ENCODE measurements around the gene TCP10L.
"Not testable (repeated sequence)": the region's sequence is repeated elsewhere in the genome, so short reads cannot be mapped to it uniquely, and the experiment has no call there.

TCP10L gene

GRCh38 chr21:32570456-32570855 lies 14.9 kb downstream of the TCP10L start:
- H3K27ac Mint-ChIP-seq = peak overlapping the region in 1 of 2 donors; percentile 63
- H3K4me1 Mint-ChIP-seq = peaks cover 19% of the 10 kb centered on the region
- peaks cover 0 to 3% of the 10 kb centered on the region in 2 donors for H3K9me3 Mint-ChIP-seq
- peak overlapping the region; percentile 85 to 97 for H3K4me3 Mint-ChIP-seq
- H3K27me3 Mint-ChIP-seq = no peaks in the 10 kb centered on the region
- ATAC-seq = no peak
- no peak for DNase-seq

- Mint-ChIP-seq H3K9me3 (peaks cover 0 to 12% of the 10 kb centered on the region in 2 donors), H3K27me3 (no peaks in the 10 kb centered on the region), H3K4me1 (peaks cover 19% of the 10 kb centered on the region), H3K27ac (peak overlapping the region; percentile 68 to 91), H3K4me3 (peak overlapping the region; percentile 85 to 97)
- DNase-seq = peak; percentile 74 to 84
- peak; percentile 97 for ATAC-seq
Observed at GRCh38 chr21:32569261-32570230, 15.8 kb downstream of the TCP10L start.

- H3K4me1 Mint-ChIP-seq = peaks cover 22% of the 10 kb centered on the region
- no peak for DNase-seq
- H3K27ac Mint-ChIP-seq = peak overlapping the region in 1 of 2 donors; percentile 14
- H3K9me3 Mint-ChIP-seq = peaks cover 0 to 22% of the 10 kb centered on the region in 2 donors
- H3K27me3 Mint-ChIP-seq = no peaks in the 10 kb centered on the region
- no peak overlapping the region for H3K4me3 Mint-ChIP-seq
- no peak for ATAC-seq
Observed at GRCh38 chr21:32567626-32568025, 17.7 kb downstream of the TCP10L start.

- DNase-seq = no peak
- no peaks in the 10 kb centered on the region for H3K27me3 Mint-ChIP-seq
- no peak overlapping the region for H3K4me3 Mint-ChIP-seq
- H3K9me3 Mint-ChIP-seq = peaks cover 0 to 22% of the 10 kb centered on the region in 2 donors
- no peak overlapping the region for H3K27ac Mint-ChIP-seq
- ATAC-seq = no peak
- H3K4me1 Mint-ChIP-seq = peaks cover 30% of the 10 kb centered on the region
Observed at GRCh38 chr21:32566741-32567389, 18.5 kb downstream of the TCP10L start.

- H3K9me3 Mint-ChIP-seq = peaks cover 0 to 22% of the 10 kb centered on the region in 2 donors
- ATAC-seq = no peak
- peaks cover 34% of the 10 kb centered on the region for H3K4me1 Mint-ChIP-seq
Observed at GRCh38 chr21:32565856-32566465, 19.4 kb downstream of the TCP10L start.

GRCh38 chr21:32562915-32563314 lies 22.4 kb downstream of the TCP10L start:
- H3K4me1 Mint-ChIP-seq = peaks cover 15% of the 10 kb centered on the region
- ATAC-seq (no peak), DNase-seq (no peak)
- no peak overlapping the region for H3K27ac Mint-ChIP-seq
- H3K9me3 Mint-ChIP-seq = peaks cover 0 to 22% of the 10 kb centered on the region in 2 donors
- no peak overlapping the region for H3K4me3 Mint-ChIP-seq
- H3K27me3 Mint-ChIP-seq = no peaks in the 10 kb centered on the region

More at GRCh38 chr21:32565856-32566465, 19.4 kb downstream of the TCP10L start:
- DNase-seq = no peak
- H3K27ac Mint-ChIP-seq = no peak overlapping the region
- H3K4me3 Mint-ChIP-seq = no peak overlapping the region
- H3K27me3 Mint-ChIP-seq = no peaks in the 10 kb centered on the region

- Mint-ChIP-seq H3K4me3 (no peak overlapping the region), H3K9me3 (peaks cover 0 to 22% of the 10 kb centered on the region in 2 donors), H3K27me3 (no peaks in the 10 kb centered on the region), H3K4me1 (peaks cover 15% of the 10 kb centered on the region), H3K27ac (peak overlapping the region in 1 of 2 donors; percentile 78)
- DNase-seq (peak; percentile 21 to 52), ATAC-seq (peak; percentile 96)
Observed at GRCh38 chr21:32562426-32562825, 22.9 kb downstream of the TCP10L start.

- not testable (repeated sequence) for H3K27ac Mint-ChIP-seq, DNase-seq, ATAC-seq, H3K4me3 Mint-ChIP-seq, H3K27me3 Mint-ChIP-seq
- Mint-ChIP-seq H3K4me1 (peaks cover 15% of the 10 kb centered on the region), H3K9me3 (peaks cover 0 to 22% of the 10 kb centered on the region in 2 donors)
Observed at GRCh38 chr21:32561476-32561875, 23.8 kb downstream of the TCP10L start.

GRCh38 chr21:32560896-32561295 lies 24.4 kb downstream of the TCP10L start:
- H3K9me3 Mint-ChIP-seq = peaks cover 0 to 22% of the 10 kb centered on the region in 2 donors
- ATAC-seq (no peak), DNase-seq (no peak)
- no peak overlapping the region for H3K4me3 Mint-ChIP-seq
- H3K4me1 Mint-ChIP-seq = peaks cover 20% of the 10 kb centered on the region
- H3K27me3 Mint-ChIP-seq = no peaks in the 10 kb centered on the region
- H3K27ac Mint-ChIP-seq = no peak overlapping the region

GRCh38 chr21:32559006-32559610 lies 26.2 kb downstream of the TCP10L start:
- DNase-seq (no peak), ATAC-seq (no peak)
- H3K4me1 Mint-ChIP-seq = peaks cover 31% of the 10 kb centered on the region
- H3K27me3 Mint-ChIP-seq = no peaks in the 10 kb centered on the region
- H3K4me3 Mint-ChIP-seq = no peak overlapping the region
- no peak overlapping the region for H3K27ac Mint-ChIP-seq
- peaks cover 0 to 6% of the 10 kb centered on the region in 2 donors for H3K9me3 Mint-ChIP-seq

GRCh38 chr21:32558106-32558505 lies 27.2 kb downstream of the TCP10L start:
- Mint-ChIP-seq H3K4me1 (peaks cover 31% of the 10 kb centered on the region), H3K9me3 (no peaks in the 10 kb centered on the region), H3K27ac (no peak overlapping the region), H3K4me3 (no peak overlapping the region), H3K27me3 (no peaks in the 10 kb centered on the region)
- no peak for ATAC-seq
- no peak for DNase-seq

- no peak for DNase-seq
- no peak for ATAC-seq
- H3K27ac Mint-ChIP-seq = peak overlapping the region in 1 of 2 donors; percentile 73
- no peaks in the 10 kb centered on the region for H3K27me3 Mint-ChIP-seq
- no peak overlapping the region for H3K4me3 Mint-ChIP-seq
- H3K9me3 Mint-ChIP-seq = no peaks in the 10 kb centered on the region
- H3K4me1 Mint-ChIP-seq = peaks cover 16% of the 10 kb centered on the region
Observed at GRCh38 chr21:32554832-32555638, 30.3 kb downstream of the TCP10L start.

GRCh38 chr21:32549886-32550285 lies 35.4 kb downstream of the TCP10L start:
- H3K9me3 Mint-ChIP-seq = no peaks in the 10 kb centered on the region

GRCh38 chr21:32549440-32549839 lies 35.9 kb downstream of the TCP10L start:
- DNase-seq (no peak), ATAC-seq (no peak)
- Mint-ChIP-seq H3K4me1 (peaks cover 10% of the 10 kb centered on the region), H3K27me3 (no peaks in the 10 kb centered on the region), H3K4me3 (no peak overlapping the region), H3K9me3 (no peaks in the 10 kb centered on the region), H3K27ac (no peak overlapping the region)

More at GRCh38 chr21:32549886-32550285, 35.4 kb downstream of the TCP10L start:
- H3K4me1 Mint-ChIP-seq = peaks cover 12% of the 10 kb centered on the region
- no peak overlapping the region for H3K27ac Mint-ChIP-seq
- H3K27me3 Mint-ChIP-seq = no peaks in the 10 kb centered on the region
- no peak for ATAC-seq
- H3K4me3 Mint-ChIP-seq = no peak overlapping the region
- DNase-seq = no peak

Measured in stimulated activated naive CD8-positive, alpha-beta T cell treated with anti-CD3 and anti-CD28 coated beads, Interleukin-15, amount 100 ng/mL, for 72 hours (primary cell).